Central memory CD8-positive, alpha-beta T cell (primary cell): ENCODE data around the gene ERRFI1.

Experiments
- ATAC-seq: fragments of 150-1000 bp; cut with Tn5 transposase; replicated peaks from 2 replicates; pipeline ENCODE4 v1.10.0; 2022; ENCODE audit warnings: mild to moderate bottlenecking, moderate FRiP score, moderate number of reproducible peaks; ENCODE audit not compliant: poor library complexity, severe bottlenecking; ENCODE audit errors: extremely low read depth
- DNase-seq, 2 donors: peaks; one replicate each; pipeline ENCODE4 v3.0.0; 2021; ENCODE audit warnings: low spot score in 2 of 2
- H3K27ac Mint-ChIP-seq: one replicate; pipeline ENCODE4 v1.8.0; 2022; ENCODE audit warnings: low read depth, mild to moderate bottlenecking, moderate library complexity, mixed read lengths
- H3K27me3 Mint-ChIP-seq: one replicate; pipeline ENCODE4 v1.8.0; 2022; ENCODE audit warnings: mixed read lengths
- H3K36me3 Mint-ChIP-seq: one replicate; pipeline ENCODE4 v1.8.0; 2022; ENCODE audit warnings: mild to moderate bottlenecking, moderate library complexity, mixed read lengths; ENCODE audit not compliant: insufficient read depth
- H3K4me1 Mint-ChIP-seq: one replicate; pipeline ENCODE4 v1.8.0; 2022; ENCODE audit warnings: mixed read lengths
- H3K4me3 Mint-ChIP-seq: one replicate; pipeline ENCODE4 v1.8.0; 2022; ENCODE audit warnings: mild to moderate bottlenecking, moderate library complexity, mixed read lengths
- H3K9me3 Mint-ChIP-seq: one replicate; pipeline ENCODE4 v1.8.0; 2022; ENCODE audit warnings: mixed read lengths

Gene ERRFI1

DNA sequence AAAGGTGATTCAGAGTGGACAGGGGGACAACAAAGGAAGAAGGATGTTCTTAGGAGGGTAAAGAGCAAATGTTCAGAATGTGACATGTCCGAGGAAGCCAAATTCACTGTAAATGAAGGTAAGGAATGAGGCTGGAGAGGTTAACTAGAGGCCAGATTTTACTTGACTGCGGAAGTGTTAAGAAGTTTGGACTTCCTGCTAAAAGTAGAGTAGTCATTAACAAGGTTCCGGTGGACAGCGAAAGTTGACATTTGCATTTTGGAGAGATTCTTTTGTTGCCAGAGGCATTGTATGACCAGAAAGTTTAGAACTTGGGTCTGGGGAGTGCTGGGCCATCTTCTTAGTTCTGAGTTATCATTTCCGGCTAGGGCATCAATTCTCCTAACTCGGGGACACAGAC is 7.2 kb upstream of the ERRFI1 start:
- Mint-ChIP-seq H3K9me3 (no peaks in the 10 kb centered on the region), H3K4me3 (no peak overlapping the region), H3K36me3 (peaks cover 2% of the 10 kb centered on the region), H3K27ac (no peak overlapping the region), H3K4me1 (no peaks in the 10 kb centered on the region), H3K27me3 (no peaks in the 10 kb centered on the region)
- no peak for DNase-seq
- no peak for ATAC-seq

DNA sequence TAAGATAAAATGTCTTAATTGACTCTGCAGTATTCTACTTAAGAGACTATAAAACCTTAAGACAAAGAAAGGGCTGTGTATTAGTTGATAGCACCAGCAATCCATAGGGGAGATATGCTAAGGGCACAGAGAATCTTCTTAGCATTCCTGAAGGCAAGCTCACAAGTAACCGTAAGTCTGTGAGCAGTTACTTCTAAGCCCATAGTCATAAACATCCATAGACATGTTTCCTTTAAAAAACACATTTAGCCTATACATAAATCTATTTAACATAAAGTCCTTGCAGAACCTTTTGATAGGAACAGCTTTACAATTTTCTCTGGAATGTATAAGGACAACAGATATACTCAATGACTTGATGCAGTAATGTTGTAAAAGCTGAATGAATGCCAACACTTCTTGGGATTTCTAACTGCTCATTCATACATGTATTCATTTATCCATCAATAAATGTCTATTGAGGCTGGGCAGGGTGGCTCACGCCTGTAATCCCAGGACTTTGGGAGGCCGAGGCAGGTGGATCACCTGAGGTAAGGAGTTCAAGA is 6.3 kb upstream of the ERRFI1 start:
- Mint-ChIP-seq H3K4me3 (no peak overlapping the region), H3K4me1 (no peaks in the 10 kb centered on the region), H3K27me3 (no peaks in the 10 kb centered on the region), H3K27ac (no peak overlapping the region), H3K9me3 (no peaks in the 10 kb centered on the region), H3K36me3 (peaks cover 2% of the 10 kb centered on the region)
- no peak for ATAC-seq
- DNase-seq: no peak

DNA sequence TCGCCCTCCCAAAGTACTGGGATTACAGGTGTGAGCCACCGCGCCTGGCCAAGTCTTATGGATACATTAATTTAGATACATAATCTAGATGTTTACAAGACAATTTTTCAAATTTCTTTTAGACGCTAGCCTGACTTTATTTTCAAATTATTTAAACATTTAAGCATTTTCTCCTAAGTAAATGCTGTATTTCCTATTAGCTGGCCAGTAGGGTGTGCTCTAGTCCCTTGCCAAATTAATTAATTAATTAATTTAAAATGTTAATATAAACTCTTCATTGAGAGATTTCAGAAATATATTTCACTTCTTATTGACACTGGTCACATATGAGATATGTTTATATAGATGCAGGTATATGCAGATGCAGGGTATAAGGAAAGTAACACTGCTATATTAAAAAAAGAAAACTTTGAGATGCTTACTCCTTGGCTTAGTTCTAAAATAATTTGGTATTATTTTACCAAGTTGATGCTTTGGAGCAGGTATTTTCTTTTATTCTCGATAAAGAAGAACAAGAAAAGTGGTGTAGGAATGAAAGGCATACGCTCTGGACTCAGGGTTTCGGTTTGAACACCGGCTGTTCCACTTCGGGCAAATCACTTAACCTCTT is 5.2 kb upstream of the ERRFI1 start:
- DNase-seq: no peak
- no peak overlapping the region for H3K4me3 Mint-ChIP-seq
- no peaks in the 10 kb centered on the region for H3K27me3 Mint-ChIP-seq
- no peak overlapping the region for H3K27ac Mint-ChIP-seq
- H3K36me3 Mint-ChIP-seq: peaks cover 6% of the 10 kb centered on the region
- no peak for ATAC-seq
- peaks cover 7% of the 10 kb centered on the region for H3K4me1 Mint-ChIP-seq
- no peaks in the 10 kb centered on the region for H3K9me3 Mint-ChIP-seq

DNA sequence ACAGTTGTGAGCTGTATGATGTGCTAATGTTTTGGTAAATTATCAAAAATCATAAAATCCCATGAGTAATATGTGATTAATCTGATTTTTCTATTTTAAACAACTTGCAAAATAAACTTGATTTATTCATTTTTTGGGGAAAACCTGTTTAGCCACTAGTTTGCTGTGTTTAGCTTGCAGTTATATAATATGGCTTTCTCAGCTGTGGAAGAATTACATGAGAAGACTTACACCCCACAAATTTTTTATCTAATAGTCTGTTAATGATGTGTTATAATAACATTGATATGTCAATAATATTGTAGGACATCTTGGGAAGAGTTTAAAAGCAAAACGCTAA is 2.4 kb upstream of the ERRFI1 start:
- DNase-seq (no peak), ATAC-seq (no peak)
- Mint-ChIP-seq H3K27ac (no peak overlapping the region), H3K4me3 (no peak overlapping the region), H3K9me3 (no peaks in the 10 kb centered on the region), H3K4me1 (peaks cover 14% of the 10 kb centered on the region), H3K27me3 (peaks cover 9% of the 10 kb centered on the region), H3K36me3 (peaks cover 10% of the 10 kb centered on the region)

DNA sequence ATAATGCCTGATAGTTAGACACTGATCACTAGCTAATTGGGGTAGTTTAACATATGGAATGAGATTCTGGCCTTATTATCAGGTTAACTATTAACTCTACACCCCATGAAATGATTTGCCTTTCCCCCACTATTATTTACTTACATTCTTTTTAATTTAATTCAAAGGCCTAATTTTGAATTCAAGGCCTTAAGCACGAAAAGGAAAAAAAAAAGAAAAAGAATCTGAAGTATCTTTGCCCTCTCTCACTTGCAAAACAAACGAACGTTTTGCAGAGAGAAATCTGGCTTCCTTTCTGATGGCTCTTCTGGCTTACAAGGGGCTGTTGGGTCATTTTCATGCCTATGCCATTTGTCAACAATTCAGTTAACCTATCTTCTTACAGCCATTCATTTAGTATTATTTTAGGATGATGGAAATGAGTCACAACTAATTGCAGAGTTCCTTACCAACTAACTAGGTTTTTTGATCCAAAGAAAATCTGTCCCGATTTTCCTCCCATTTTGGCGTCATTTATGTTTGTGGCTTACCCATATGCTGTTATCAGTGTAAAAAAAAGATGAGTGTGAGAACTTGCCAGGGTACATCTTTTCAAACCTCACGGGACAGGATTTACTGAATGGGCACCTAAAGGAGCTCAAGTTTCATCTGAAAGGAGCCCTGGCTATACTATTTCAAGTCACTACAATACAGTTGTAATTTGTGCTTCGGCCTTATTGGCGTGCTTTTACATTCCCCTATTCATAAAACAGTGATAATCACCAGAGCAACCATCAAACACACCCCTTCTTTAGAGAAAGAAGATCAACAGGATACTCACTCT is 1.9 kb upstream of the ERRFI1 start:
- DNase-seq (no peak), ATAC-seq (no peak)
- Mint-ChIP-seq H3K27ac (no peak overlapping the region), H3K36me3 (peaks cover 10% of the 10 kb centered on the region), H3K4me1 (peaks cover 14% of the 10 kb centered on the region), H3K27me3 (peaks cover 9% of the 10 kb centered on the region), H3K4me3 (no peak overlapping the region), H3K9me3 (no peaks in the 10 kb centered on the region)

DNA sequence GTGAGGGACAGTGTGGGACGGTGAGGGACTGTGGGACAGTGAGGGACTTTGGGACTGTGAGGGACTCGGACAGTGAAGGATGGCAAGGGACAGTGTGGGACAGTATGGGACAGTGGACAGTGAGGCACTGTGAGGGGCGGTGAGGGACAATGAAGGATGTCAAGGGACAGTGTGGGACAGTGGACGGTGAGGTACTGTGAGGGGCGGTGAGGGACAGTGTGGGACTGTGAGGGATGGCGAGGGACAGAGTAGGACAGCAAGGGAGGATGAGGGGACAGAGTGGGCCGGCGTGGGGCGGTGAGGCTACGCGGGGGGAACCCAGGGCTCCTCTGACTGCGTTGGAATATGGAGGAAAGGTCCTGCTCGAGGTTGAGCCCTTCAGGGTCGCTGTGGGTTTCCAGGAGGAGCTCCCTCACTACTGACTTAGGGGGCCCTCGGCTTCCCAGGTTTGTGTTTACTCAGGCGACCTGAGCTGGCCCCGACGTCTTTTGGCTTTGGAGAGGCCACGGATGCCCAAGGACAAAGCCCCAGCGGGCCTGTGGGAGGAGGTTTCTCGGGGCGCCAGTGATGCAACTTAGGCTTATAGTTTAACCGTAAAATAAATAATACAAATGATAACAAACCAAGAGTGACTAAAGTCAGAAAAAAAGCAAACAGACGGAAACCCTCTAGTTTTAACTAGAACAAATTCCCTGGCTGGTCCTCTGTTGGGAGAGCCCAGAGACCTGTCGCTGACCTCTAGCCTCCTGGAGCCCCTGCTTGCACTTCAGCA is 1.1 kb upstream of the ERRFI1 start:
- peaks cover 14% of the 10 kb centered on the region for H3K4me1 Mint-ChIP-seq
- H3K27ac Mint-ChIP-seq: peak overlapping the region; percentile 14

DNA sequence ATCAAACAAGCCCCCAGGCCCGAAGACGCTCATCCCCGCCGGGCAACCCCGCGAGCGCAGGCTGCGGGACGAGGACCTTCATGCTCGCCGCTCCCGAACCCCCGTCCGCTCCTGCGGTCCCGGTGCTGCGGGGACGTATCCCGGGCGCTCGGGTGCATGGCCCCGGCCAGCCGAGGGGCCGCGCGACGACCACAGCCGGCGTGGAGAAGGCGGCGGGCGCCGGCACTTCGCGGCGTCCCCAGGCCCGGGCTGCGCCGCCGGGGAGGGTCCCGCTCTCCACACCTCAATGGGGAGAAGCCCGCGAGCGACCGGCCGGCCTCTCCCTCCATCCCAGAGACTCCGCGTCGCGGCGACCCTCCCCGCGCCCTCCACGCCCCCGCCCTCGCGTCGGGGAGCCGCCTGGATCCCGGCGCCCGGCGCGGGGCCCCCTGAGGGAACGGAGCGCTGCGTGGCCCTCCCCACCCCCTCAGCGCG is 401 bp downstream of the ERRFI1 start:
- no peak for DNase-seq
- Mint-ChIP-seq H3K4me3 (peak overlapping the region; percentile 85), H3K36me3 (peaks cover 10% of the 10 kb centered on the region), H3K27ac (peak overlapping the region; percentile 78), H3K27me3 (peaks cover 9% of the 10 kb centered on the region), H3K4me1 (peaks cover 14% of the 10 kb centered on the region), H3K9me3 (no peaks in the 10 kb centered on the region)
- ATAC-seq: no peak

More for the DNA sequence above, 1.1 kb upstream of the ERRFI1 start:
- H3K9me3 Mint-ChIP-seq: no peaks in the 10 kb centered on the region
- peaks cover 10% of the 10 kb centered on the region for H3K36me3 Mint-ChIP-seq
- DNase-seq (no peak), ATAC-seq (no peak)
- peaks cover 9% of the 10 kb centered on the region for H3K27me3 Mint-ChIP-seq
- peak overlapping the region; percentile 51 for H3K4me3 Mint-ChIP-seq

DNA sequence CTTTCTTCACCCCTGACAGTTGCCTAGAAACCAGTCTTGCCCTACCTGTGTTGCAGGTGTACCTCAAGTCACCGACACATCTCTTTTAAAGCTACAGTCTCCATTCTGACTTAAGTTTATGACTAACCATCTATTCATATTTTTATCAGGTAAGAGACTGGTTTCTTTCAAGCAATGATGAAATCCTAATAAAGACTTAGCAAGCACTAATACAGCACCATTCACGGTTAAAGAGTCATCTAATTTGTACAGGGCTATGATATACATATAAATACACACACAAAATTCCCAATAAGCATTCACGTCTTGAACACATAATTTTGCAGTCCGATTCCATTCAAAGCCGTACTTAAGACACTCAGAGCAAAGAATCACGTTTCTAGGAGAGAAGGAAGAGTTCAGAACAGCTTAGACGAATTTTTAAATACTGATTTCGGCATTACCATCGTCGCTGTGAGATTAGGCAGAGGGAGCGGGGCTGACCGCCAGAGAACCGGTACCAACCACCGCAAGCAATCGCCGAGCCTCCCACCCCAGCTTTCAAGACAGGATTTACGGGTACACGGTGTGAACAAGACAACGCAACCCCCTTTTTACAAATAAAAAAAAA is 943 bp downstream of the ERRFI1 start:
- Mint-ChIP-seq H3K27ac (peak overlapping the region; percentile 78), H3K4me1 (peaks cover 14% of the 10 kb centered on the region), H3K27me3 (peaks cover 9% of the 10 kb centered on the region), H3K36me3 (peaks cover 10% of the 10 kb centered on the region), H3K4me3 (peak overlapping the region; percentile 85), H3K9me3 (no peaks in the 10 kb centered on the region)
- DNase-seq: no peak
- ATAC-seq: no peak

DNA sequence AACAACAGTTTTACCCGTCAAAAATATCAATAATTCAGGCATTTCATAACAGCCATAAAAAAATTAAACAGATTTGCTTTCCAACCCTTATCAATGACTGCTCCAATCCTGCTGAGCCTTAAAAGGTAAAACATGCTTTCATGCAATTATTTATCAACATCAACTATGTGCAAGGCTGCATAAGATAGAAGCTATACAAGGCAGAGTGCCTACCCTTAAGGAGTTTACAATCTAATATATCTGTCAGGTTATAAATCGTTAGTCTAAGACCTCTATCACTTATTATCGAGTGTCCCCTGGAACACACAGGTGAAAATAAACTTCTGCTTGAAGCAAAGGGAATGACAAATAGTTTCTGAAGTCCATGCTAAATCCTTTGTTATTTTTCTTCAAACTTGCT is 1.8 kb downstream of the ERRFI1 start:
- H3K4me1 Mint-ChIP-seq: peaks cover 14% of the 10 kb centered on the region
- no peak overlapping the region for H3K4me3 Mint-ChIP-seq
- no peak overlapping the region for H3K27ac Mint-ChIP-seq
- peaks cover 10% of the 10 kb centered on the region for H3K36me3 Mint-ChIP-seq
- ATAC-seq (no peak), DNase-seq (no peak)
- H3K9me3 Mint-ChIP-seq: no peaks in the 10 kb centered on the region
- peaks cover 9% of the 10 kb centered on the region for H3K27me3 Mint-ChIP-seq

DNA sequence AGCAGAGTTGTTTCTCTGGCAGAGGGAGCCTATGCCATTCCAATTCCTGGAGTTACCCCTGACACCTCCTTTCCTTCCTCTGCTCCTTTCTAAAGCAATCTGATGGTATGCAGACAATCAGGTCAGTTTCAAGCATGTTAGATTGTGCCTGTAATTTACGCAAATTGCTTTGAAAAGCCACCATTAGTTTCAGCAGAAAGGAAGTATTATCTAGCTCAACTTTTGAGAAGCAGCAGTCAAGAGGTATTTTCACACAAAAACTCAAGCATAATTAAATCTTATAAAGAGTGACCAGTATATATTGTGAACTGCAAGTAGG is 2.2 kb downstream of the ERRFI1 start:
- Mint-ChIP-seq H3K9me3 (no peaks in the 10 kb centered on the region), H3K27ac (no peak overlapping the region), H3K27me3 (peaks cover 9% of the 10 kb centered on the region), H3K4me3 (no peak overlapping the region), H3K4me1 (peaks cover 14% of the 10 kb centered on the region), H3K36me3 (peaks cover 10% of the 10 kb centered on the region)
- ATAC-seq (no peak), DNase-seq (no peak)

DNA sequence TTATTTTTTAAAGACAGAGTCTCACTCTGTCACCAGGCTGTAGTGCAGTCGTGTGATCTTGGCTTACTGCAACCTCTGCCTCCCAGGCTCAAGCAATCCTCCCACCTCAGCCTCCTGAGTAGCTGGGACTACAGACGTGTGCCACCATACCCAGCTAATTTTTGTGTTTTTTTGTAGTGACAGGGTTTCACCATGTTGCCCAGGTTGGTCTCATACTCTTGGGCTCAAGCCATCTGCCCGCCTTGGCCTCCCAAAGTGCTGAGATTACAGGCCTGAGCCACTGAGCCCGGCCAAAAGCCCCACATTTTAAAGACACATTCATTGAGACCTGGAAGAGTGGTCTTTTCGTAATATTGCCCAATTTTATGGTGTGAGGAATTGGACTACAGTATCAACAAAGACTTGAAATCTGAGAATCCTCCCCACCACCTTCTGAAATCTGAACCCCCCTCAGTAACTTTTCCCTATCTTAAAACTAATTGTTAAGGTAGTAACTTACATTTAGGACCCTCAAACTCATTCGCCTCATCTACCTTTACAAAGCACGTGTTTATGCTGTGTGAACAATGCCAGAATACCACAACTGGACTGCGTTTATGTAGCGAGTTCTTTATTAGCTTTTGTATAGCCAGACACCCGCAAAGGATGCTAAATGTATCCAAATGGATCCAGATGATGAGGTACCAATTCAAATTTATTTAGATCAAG is 2.7 kb downstream of the ERRFI1 start:
- Mint-ChIP-seq H3K27me3 (peaks cover 9% of the 10 kb centered on the region), H3K4me3 (no peak overlapping the region), H3K36me3 (peaks cover 10% of the 10 kb centered on the region), H3K4me1 (peaks cover 14% of the 10 kb centered on the region), H3K27ac (no peak overlapping the region), H3K9me3 (no peaks in the 10 kb centered on the region)
- ATAC-seq: no peak
- no peak for DNase-seq
